GM18499 (cell line): ENCODE results near the gene FAM13A.
A peak's percentile ranks its signal among the peaks of the same experiment; 100 is the strongest.
"Not testable (repeated sequence)": the region's sequence is repeated elsewhere in the genome, so short reads cannot be mapped to it uniquely, and the experiment has no call there.

Experiments used
- ATAC-seq: cut with Tn5 transposase; IDR thresholded peaks from one replicate; pipeline ENCODE4 v1.9.1; 2021; ENCODE audit warnings: moderate number of reproducible peaks; ENCODE audit not compliant: insufficient read depth, unreplicated experiment

Gene FAM13A

DNA sequence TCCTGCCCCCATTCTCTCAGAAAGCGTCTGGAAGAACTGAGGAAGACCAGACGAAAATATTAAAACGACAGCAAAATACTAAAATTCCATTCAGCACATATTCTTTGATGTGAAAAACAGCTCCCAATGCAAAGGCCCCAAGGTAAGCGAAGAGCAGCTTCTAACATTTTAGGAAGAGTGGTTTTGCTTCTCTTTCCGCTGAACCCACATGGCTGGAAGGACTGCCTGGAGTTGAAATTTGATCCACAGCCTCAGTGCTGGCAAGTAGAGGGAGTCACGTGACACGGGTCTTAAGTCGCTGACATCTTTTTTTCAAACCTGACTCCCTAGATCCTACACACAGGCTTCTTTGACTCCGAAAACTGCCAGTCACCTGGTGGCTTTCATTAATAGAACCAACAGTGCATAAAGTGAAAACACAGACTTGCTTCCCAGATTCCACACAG, at the start of gene FAM13A:
FAM13A (minus strand) TSS at position 233 of the 446 bp plus-strand sequence; CDS start at position 12, 221 bp downstream.
- ATAC-seq: no peak

DNA sequence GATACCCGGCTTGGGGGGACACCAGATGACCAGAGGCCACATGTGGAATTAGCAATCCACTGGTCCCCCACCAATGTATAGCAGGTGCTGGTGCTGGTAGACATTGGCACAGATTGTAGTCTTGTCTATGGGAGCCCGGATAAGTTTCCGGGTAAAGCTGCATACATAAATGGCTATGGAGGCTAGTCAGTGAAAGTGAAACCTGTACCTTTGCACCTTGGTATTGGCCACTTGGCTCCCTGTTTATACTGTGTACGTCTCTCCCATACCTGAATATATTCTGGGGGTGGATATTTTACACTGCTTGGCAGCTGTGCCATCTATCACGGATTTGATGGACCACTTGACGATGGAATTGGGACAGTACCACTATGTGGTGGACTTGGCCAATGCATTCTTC, 48.7 kb upstream of the FAM13A start:
- no peak for ATAC-seq

DNA sequence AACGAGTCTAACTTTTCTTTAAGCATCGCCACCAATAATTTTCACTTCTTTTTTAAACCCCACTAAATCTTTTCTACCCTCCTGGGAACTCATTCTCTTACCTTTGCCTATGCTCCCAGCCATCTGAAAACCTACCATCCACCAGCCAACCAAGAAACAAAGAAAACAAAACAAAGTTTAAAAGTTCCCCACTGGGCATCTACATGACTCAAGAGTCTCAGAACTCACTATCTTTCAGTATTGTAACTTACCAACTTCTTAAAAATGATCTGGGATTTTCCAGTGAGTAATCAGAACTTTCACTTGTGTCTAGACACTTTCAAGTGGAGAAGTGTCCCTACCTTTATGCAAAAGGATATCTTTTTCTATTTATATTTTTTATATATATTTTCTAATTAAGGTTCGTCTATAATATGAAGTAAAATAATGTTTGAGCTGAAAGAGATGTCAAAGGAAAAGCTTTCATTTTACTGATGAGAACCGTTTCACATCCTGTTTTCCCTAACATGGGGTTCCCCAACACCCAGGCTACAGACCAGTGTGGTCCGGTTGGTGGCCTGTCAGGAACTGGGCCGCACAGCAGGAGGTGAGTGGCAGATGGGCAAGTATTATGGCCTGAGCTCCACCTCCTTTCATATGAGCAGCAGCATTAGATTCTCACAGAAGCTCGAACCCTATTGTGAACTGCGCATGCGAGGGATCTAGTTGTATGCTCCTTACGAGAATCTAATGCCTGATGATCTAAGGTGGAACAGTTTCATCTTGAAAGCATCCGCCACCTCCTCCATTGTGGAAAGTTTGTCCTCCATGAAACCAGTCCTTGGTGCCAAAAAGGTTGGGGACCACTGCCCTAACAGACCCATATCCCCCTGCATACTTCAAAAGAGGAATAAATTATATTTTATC, 44.5 kb upstream of the FAM13A start:
- ATAC-seq: peak; percentile 94

DNA sequence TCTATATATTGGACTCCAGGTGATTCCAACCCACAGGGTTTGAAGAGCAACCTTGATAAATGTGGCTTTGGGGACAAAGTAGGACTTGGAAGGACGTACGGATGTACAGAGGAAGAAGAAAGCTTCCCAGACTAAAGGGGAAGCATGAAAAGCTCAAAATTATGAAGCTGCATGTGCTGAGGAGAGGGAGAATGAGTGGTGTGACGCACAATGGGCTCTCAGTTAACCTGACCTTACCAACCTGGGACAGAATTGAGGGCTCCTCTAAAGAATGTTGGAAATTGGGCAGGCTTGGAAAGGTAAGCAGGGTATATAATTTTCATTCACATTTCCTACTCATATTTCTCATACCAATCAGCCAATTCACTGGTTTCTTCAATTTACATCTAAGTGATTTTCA, 43.9 kb upstream of the FAM13A start:
- peak; percentile 7 for ATAC-seq

DNA sequence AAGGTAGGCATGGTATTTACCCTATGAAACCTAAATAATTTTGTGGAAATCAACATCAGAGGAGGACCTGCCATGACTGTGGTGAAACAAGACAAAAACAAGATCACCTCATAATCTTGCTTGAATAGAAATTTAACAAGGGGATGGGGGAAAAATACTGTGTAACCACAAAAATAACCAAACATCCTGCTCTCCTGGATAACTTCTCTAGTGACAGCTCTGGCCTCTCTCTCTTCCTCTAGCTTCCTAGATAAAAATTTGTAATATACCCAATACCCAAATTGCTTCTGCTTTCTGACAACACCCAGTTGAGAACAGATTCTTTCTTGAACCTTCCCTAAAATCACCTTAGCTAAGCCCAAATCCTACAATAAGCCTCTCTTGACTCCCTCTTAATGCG, 42.5 kb upstream of the FAM13A start:
- no peak for ATAC-seq

DNA sequence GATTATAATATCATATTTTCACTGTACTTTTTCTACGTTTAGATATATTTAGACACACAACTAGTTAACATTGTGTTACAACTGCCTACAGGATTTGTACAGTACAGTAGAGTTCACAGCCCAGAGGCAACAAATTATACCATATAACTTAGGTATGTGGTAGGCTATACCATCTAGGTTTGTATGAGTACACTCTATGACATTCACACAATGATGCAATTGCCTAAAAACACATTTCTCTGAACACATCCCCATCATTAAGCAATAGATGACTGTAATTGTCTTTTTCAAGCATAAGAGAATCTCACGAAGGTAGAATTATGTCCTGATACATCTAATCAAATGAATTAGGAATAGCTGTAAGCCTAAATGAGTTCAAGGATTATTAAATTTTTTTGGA, 42.0 kb upstream of the FAM13A start:
- no peak for ATAC-seq

DNA sequence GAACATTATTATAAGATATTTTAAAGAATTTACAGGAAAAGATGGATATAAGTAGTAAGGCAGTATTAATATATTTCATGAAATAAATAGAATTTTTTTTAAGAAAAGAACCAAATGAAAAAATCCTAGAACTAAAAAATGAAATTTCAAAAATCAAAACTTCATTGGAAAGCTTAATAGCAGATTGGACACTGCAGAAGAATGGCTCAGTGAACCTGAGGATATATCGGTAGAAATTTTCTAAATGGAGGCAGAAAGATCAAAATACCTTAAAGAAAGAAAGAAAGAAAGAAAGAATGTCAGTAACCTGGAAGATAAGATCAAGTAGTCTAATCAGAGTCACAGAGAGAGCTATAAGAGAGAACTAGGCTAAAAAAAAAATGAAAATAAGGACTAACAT, 21.3 kb upstream of the FAM13A start:
- ATAC-seq: no peak

DNA sequence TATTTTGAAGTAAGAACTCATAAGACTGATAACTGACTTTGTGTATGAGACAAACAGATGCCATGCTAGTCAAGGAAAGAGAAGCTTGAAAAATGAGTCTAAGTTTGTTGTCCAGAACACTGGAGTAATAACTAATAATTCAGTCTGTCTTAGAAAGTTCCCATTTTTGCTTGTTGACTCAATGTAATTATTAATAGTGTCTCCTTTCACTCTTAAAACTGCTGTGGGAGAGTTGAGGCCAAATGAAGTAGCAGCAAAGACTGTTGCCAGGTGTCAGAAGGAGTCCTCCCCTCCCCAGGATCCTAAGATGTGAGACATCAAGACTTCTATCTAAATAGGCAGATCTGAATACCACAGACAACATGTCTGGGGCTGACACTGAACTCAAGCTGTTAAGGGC, 20.8 kb upstream of the FAM13A start:
- no peak for ATAC-seq

DNA sequence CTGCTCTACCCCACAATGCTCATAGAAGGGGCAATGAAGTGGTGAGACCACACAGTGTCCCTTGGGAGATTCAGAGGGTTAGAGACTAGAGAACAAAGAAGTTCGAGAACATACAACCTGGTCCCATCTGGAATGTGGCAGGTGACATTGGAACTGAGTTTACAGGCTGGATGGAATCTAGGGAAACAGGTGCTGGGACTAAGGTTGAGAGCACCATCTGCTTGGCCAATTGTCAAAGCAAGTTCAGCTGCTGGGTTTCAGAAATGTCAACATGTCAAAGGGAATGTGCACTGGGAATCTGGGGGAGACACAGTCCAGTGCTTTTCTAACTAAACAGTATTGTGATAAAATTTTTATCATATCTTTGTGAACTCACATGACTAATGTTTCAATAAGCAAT, 15.9 kb upstream of the FAM13A start:
- no peak for ATAC-seq

DNA sequence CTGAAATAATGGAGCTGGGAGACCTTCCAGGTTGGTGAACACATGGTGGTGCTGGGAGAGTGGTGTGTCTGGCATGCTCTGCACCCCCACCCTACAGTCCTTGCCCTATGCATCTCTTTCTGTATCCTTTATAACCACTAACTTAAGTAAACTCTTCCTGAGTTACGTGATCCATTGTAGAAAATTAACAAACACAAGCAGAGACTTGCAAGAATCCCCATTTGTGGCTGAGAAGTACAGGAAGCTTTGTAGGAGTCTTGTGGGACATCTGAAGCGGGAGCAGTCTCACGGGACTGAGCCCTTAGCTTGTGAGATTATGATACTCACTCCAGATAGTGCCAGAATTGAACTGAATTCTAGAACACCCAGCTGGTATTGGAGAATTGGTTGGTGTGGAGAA, 14.3 kb upstream of the FAM13A start:
- ATAC-seq: no peak

DNA sequence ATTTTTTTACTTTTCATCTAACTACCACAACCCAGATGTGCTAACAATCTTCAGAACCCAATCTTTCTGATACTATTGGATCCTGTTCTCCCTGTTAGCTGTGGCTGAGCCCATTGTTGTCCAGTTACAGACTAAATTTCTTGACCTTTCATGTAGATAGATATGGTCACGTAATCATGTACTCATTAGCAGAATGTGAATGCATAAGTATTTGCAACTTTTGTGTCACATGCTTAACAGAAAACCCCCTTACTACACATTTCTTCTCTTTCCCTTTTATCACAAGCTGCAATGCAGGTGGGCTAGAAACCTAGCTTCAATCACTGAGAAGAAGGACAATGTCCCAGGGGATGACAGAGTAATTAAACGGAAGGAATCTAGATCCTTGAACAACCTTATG, 13.1 kb upstream of the FAM13A start:
- no peak for ATAC-seq

DNA sequence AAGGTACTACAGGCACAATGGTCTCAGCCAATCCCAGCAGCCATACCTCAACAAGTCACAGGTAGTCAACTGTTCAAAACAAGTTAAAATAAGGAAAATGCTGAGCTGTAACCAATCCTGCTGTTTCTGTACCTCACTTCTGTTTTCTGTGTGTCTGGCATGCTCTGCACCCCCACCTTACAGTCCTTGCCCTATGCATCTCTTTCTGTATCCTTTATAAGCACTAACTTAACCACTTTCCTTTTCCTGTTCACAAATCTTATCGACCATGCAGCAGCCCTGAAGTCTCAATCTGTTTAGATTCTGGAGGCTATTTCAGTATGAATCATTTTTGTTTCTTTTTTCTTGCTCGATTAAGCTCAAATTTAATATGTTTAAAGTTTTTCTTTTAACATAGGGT, 12.5 kb upstream of the FAM13A start:
- peak; percentile 87 for ATAC-seq

DNA sequence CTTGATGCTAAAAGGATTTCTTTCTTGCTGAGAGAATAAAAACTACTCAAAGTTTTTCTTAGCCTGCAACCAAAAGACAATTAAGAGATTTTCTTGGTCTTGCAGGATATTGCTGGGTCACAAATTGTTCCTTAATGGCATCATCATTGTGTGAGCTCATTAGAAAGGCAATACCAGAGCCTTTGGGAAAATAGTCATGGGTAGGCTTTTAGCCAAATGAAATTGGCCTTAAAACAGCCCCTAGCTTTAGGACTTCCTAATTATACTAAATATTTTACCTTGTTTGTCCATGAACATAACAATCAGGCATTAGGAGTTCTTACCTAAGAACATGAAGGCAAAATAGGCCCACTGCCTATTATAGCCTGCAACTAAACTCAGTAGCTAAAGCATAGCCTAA, 10.4 kb upstream of the FAM13A start:
- ATAC-seq: no peak

DNA sequence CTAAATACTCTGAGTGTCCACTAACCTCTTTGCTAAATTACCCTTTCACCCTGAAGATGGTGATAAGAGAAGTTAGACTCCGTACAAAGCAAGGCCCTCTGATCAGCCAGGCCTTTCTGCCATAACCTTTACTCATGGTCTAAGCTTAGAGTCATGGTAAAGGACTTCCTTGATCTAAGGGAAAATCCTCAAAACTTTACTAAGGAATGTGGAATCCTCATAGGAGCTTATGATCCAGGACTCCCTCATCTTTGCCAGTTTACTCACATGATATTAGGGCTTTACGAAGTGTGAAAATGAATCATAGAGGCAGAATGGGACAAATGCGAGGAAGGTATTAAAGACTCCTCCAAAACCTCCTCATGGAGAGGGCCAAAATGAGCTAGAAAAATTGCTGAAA, 7.9 kb upstream of the FAM13A start:
- no peak for ATAC-seq

DNA sequence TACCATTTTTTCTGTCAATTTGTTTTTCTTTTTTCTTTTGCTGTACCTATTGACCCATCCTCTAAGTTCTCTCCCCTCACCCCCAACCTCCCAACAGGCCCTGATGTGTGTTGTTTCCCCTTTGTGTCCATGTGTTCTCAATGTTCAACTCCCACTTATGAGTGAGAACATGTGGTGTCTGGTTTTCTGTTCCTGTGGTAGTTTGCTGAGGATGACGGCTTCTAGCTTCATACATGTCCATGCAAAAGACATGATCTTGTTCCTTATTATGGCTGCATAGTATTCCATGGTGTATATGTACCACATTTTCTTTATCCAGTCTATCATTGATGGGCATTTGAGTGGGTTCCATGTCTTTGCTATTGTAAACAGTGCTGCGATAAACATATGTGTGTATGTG, 859 bp upstream of the FAM13A start:
- ATAC-seq: not testable (repeated sequence)

DNA sequence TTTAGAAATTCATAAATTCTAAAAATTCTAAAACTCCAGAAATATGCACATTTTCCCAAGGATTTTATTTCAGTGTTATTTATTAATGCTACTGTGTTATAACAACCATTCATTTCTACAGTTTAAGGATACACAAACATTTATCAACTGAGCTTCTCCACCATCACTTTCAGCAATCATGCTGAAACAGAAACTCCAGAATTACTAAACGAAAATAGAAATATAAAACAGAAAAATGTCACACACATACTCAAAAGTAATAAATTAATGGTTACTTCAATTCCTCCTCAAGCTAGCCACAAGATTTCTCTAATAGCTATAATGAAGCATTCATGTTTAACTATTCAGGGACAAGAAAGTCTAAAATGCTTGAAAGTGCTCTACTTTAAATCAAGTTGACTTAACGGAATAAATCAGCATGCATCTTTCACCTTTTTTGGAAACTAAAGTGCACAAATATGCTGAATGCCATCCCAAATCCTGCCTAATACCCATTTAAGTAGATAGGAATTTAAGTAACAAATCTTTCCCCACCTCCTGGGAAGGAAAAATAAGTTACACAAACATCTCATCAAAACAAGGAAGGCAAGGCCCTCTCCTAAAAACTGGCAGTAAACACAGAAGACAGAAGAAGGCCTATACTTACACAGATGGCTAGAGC, 563 bp downstream of the FAM13A start:
- ATAC-seq: no peak

DNA sequence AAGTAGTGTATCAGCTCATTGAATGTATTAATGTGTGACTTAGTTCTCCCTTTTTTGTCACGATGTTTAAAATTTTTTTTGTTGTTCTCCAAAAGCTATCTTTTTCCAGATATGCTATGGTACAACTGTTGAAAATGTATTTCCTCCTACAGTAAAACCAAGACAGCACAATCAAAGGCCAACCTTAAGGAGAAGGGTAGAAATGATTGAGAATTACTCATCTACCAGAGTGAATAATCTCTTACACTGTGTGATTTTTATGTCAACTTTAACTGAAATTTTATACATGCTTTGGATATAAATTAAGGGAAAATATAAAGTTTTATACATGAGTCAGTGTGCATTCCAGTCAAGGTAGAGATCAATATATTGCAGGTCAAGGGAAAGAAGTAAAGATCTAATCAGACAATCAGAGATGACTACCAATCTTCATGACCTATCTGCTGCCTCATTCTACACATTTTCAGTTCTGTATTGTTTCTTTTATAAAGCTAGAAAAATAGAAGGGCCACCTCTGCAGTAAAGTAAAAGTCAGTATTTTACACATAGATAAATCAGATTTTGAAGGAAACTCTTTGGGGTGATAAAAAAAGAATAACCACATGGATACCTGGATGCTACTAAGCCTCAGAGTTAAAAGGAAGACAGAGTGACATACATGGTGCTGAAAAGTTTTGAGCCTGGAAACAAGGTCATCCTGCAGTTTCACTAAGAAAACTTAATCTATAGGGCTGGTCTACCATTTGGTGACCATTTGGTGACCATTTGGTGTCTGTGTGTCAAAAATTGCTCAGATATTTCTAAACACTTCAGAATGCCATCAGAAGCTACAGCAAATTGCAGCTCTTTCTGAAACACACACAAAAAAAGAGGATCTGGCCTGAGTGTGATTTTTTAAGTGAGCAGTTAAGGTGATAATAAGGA, 1.6 kb downstream of the FAM13A start:
- ATAC-seq: no peak

DNA sequence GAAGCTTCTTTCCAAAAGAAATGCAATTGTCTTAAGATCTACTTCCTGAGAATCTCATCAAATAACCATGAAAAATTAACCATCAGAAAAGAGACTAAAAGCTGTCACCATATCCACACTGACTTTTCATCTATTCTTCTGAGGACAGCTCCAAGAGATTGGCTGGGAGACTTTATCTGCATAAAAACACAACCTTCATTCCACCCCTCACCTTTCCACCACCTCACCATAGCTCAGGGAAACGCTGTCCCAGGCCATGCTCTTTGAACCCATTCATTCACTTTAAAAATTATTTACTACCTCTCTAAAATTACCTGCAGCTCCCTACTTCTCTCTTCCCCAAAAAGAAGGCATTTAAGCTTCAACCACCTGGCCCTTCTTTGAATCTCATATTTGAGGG, 2.4 kb downstream of the FAM13A start:
- ATAC-seq: no peak

DNA sequence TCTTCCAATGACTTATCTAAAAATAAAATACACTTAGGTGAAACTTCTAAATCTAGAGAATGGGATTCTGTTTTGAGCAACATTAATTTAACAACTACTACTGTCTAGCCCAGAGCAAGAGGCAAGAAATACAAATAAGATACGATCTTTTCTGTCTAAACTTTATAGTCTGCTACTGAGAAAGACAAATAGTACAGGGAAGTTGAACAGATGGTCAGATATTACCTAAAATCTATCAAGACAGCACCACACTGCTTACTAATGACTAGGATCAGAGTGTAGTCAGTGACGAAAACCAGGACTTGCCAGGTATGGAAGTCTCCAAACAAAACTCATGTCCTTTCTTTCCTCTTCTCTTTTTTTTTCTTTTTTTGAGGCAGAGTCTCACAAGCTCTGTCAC, 7.1 kb downstream of the FAM13A start:
- ATAC-seq: no peak

DNA sequence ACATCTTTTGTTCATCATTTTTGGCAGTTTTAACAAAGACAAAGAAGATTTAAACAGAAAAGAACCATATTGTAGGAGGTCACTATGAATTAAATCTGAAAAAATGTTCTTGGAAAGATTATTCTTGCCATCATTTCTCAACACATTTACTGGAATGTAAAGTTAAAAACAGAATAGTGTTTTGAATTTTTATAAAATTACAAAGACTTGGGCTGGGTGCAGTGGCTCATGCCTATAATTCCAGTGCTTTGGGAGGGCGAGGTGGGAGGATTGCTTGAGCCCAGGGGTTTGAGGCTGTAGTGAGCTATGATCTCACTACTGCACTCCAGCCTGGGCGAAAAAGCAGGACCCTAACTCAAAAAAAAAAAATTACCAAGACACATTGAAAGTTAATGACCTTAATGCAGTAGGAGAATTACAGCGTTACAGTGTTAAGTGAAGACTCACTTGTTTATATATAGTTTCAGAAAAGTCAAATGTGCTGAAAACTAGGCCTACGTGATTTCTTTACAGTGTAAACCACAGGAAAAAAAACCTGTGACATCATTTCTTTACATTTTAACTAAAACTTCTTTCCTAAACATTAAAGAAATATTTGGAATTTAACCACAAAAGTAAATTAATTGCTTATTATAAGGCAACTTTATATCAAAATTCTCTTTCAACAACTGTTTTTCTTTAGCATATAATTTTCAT, 7.9 kb downstream of the FAM13A start:
- no peak for ATAC-seq
